Stimulated activated CD4-positive, alpha-beta T cell treated with anti-CD3 and anti-CD28 coated beads, Interleukin-2, amount 100 ng/mL, for 48 hours (primary cell): ENCODE data around the gene RAB31.
"Not testable (repeated sequence)": the region's sequence is repeated elsewhere in the genome, so short reads cannot be mapped to it uniquely, and the experiment has no call there.

Experiments used
- DNase-seq, 2 donors: peaks; one replicate each; pipeline ENCODE4 v3.0.0-alpha.2; 2020

RAB31 gene

DNA sequence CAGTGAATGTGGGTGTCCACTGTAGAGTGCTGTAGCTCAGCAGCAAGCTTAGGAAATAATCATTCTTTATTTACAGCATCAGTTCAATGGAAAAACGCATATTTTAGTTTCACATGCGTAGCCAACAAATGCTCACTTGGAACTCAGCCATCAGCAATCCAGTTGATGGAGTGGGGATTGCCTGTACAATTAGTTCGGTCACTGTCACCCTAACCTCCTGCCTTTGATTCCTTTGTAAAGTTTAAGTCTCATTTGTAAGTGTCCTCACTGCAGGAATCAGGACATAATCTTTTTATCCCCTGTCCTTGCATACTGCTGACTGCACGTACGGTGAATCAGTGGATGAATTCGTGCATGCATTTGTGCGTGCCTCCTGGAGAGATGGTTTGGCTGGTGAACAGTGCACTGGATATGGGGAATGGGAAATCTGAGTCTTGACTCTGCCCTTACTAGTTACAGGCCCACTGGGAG is 55.9 kb downstream of the RAB31 start:
- no peak for DNase-seq

- DNase-seq: no peak
These were observed 57.4 kb downstream of the RAB31 start for GRCh38 chr18:9765501-9765900.

DNA sequence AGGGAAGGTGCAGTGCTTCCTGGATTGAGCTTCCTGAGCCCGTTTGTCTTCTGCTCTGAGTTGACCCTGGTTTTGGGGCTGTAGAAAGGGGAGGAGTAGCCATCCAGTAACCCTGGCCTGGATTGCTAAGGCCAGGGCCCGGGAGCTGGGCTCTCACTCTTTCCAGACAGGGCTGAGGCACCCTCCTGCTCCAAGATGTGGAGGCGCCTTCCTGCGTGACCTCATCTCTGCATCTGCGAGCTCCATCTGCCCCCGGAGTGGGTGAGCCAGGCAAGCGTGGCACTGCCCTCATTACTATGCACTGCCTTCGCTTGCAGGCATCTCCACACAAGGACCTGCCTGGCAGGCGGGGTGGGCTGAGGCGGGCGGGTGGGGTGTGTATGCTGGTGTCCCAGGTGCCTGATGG is 58.0 kb downstream of the RAB31 start:
- DNase-seq: no peak

DNA sequence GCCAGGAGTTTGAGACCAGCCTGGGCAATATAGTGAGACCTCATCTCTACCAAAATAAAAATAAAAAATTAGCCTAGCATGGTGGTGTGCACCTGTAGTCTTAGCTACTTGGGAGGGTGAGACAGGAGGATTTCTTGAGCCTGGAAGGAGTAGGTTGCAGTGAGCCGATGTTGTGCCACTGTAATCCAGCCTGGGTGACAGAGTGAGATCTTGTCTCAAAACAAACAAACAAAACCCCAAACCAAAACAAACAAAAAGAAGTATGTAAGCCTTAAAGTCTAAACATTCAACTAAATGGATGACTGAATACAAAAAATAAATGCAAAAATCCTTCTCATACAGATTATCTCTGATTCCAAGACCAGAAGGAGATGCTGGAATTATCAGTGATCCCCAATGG is 58.6 kb downstream of the RAB31 start:
- DNase-seq: no peak

GRCh38 chr18:9768071-9768691 is 60.1 kb downstream of the RAB31 start:
- DNase-seq: not testable (repeated sequence)

DNA sequence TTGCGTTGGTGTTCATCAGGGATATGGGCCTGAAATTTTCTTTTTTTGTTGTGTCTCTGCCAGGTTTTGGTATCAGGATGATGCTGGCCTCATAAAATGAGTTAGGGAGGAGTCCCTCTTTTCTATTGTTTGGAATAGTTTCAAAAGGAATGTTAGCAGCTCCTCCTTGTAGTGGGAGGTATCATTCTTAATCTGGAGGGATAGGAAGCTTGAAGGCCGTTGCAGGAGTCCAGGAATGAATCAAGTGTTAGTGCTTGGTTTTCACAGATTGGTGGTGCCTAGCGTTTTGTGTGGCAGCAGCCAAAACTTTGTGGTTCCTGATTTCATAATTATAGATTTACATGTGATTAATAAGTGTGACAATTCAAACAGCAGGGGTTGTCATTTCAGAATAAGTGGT is 62.0 kb downstream of the RAB31 start:
- not testable (repeated sequence) for DNase-seq

GRCh38 chr18:9771261-9771976 is 63.3 kb downstream of the RAB31 start:
- DNase-seq: peak; percentile 62 to 68

DNA sequence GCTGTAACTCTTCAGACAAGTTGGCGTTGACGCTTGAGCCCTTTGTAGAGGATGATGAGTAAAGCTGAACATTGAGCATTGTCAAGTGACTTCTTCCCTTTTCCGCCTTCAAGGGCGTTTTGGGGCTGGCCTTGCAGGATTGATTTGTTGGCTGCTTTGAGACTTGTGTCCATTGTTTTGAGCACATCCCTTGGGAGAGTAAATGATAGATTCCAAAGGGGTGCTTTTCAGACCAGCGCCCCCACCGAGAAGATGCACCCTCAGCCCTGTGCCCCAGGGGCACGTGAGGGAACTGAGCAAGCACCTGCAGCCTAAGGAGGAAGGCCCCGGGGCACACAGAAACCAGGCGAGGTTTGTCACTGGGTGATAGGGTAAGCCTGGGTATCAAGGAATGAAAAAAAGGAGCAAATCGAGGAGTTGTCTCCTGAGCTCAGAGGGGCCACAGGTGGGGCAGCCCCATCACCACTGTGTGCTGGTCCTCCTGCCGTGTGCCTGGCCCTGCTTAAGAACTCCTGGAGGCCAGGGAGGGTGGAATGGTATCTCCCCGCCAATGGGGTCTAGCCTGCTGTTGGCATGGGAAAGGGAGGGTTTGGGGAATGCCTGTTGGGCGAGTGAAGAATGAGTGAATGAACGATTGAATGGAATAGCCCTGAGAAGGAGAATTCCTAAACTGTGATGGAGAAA is 64.0 kb downstream of the RAB31 start:
- DNase-seq: no peak

- no peak for DNase-seq
These were observed 65.0 kb downstream of the RAB31 start for GRCh38 chr18:9772847-9773677.

DNA sequence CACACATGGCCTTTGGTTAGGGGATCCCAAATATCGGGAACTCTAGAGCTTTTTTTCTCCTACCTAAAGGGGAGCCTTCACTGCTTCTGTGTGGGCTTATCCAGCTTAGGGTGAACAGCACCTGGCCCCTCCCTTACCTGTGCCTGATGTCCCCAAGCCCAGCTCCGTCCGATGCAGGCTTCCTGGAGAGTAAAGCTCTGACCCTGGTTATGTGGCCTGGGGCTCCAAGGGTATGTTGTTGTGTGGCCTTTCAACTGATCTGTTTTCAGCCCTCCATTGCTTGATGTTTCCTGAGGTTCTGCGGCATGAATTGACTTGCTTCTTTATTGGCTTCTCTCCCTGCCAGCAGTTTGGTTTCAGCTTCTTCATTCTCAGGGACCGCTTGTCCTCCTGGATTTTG is 66.0 kb downstream of the RAB31 start:
- no peak for DNase-seq

DNA sequence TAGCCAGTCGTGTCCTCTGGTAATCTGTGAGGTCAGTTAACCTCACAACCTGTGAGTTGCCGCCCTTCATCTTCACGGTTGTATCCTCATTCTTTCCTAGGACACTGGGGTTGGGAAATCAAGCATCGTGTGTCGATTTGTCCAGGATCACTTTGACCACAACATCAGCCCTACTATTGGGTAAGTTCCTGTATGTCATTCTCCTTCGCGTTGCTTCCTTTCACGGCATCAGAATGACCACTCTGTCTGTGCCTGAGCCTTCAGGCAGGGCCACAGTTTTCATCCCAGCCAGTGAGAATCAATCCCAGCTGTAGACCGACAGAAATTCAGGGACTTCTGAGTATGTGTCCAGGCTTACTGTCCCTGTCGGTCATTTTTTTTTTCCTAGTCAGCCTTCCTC is 67.1 kb downstream of the RAB31 start:
- no peak for DNase-seq

- no peak for DNase-seq
These were observed 71.5 kb downstream of the RAB31 start for GRCh38 chr18:9779630-9780029.

- no peak for DNase-seq
These were observed 74.2 kb downstream of the RAB31 start for GRCh38 chr18:9782073-9782857.

GRCh38 chr18:9786631-9787030 is 78.5 kb downstream of the RAB31 start:
- DNase-seq: no peak

DNA sequence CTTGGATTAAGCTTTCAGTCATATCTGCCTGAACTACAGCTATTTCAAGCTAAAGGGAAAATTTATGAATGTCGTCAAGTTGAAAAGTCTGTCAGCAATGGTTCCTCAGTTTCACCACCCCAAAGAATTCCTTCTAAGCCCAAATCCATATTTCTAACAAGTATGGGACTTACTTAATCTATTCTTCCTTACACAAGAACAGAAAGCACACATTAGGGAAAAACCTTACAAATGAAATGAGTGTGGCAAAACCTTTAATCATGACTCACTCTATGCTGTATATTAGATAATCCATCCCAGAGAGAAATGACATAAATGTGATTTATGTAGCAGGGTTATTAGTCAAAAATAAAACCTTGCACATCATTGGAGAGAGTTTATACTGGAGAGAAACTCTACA is 78.9 kb downstream of the RAB31 start:
- DNase-seq: no peak

- DNase-seq: no peak
These were observed 79.6 kb downstream of the RAB31 start for GRCh38 chr18:9787712-9788111.

- DNase-seq: no peak
These were observed 80.0 kb downstream of the RAB31 start for GRCh38 chr18:9788140-9788539.

GRCh38 chr18:9788860-9789259 is 80.8 kb downstream of the RAB31 start:
- no peak for DNase-seq

- DNase-seq: no peak
These were observed 82.2 kb downstream of the RAB31 start for GRCh38 chr18:9790261-9790660.

DNA sequence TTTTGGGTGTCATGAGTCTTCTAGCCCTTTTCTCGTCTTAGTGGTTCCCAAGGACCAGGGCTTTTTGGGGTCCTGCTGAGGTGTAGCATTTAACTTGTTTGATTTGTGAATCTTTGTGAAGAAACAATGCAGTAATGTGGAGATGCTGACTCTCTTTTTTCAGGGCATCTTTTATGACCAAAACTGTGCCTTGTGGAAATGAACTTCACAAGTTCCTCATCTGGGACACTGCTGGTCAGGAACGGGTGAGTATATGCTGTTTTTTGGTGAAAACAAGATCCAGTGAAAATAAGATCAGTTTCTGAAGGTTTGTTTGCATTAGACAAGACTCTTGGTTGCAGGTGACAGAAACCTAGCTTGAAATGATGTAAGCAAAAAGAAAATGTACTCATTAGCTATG is 83.9 kb downstream of the RAB31 start:
- no peak for DNase-seq

DNA sequence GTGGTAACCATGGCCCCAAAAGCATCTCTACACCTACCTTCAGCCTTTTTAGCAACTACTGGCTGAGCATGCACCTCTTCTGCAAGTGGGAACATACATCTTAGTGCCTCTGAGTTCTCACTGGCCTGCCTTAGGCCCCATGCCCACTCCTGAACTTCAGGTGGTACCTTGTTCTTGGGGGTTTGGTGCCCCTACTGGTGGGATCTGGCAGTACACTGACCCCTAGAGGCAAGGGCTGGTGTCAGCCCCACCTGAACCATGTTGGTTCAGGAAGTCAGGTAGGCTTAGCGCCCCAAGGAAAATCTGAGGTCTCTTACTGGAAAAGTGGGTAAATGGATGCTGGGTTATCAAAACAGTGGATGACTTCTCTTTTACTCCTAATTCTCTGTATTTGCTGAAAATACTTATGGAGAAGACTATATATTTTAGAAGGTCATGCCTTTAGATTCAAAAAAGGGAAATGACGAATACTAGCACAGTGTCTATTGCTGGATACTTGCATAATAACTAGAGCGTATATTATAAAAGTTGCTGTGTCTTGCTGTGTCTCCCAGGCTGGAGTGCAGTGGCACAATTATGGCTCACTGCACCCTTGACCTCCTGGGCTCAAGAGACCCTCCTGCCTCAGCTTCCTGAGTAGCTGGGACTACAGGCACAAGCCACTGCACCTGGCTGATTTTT is 84.6 kb downstream of the RAB31 start:
- DNase-seq: peak; percentile 20 to 21

DNA sequence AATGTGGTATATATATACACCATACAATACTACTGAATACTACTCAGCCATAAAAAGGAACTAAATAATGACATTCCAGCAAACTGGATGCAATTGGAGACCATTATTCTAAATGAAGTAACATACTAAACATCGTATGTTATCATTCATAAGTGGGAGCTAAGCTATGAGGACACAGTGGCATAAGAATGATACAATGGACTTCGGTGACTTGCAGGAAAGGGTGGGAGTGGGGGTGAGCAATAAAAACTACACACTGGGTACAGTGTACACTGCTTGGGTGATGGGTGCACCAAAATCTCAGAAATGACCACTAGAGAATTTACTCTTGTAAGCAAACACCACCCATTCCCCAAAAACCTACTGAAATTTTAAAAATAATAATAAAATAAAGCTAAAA is 87.9 kb downstream of the RAB31 start:
- no peak for DNase-seq
